Measurements from ENCODE around the gene LRRC1. TPM values are rescaled to one million over a fixed set of nuclear protein-coding genes. Genes with fewer than 3 reads are reported as not detected.

Gene LRRC1
- total and polyA plus RNA-seq, 10 of the 15 experiments (the other 5 are each of a cell fraction or from before 2014, with no cell fraction given) = 0.35 to 9.3 (median 0.63) TPM

DNA sequence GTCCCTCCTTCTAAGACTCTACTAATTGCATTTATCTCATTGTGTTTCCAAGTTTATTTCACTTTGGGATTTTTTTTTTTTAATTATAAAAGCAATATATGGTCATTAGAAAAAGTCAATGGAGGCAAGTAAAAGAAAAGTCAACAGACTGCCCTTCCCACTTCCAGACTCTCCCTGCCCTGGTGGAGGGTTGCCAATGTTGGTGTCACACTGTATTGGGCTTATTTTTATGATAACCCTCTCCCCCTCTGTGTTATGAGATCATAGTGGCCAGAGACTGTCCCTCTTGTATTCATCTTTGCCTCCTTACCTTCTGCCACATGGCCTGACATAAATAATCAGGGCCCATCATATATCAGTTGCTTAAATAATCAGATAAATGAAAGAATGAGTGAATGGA lies 63.4 kb downstream of the LRRC1 start:
- no peak for ATAC-seq
- no peak for FAIRE-seq
- no TSS peak for BruUV-seq (replicated peaks)
- Histone ChIP-seq H3K79me2 (ENCODE audit: control insufficient read depth, insufficient read depth, low read length) (no peaks in the 10 kb centered on the region), H3K9me3 (replicated peaks; ENCODE audit: control insufficient read depth, insufficient read depth, low read length) (no peaks in the 10 kb centered on the region), H3K9ac (ENCODE audit: control insufficient read depth, insufficient read depth, low read length) (no peak overlapping the region), H3K4me2 (ENCODE audit: control insufficient read depth, insufficient read depth) (no peak overlapping the region), H3K4me1 (ENCODE audit: control insufficient read depth, insufficient read depth, low read length) (no peaks in the 10 kb centered on the region), H3K27me3 (replicated peaks in 1 of 2; ENCODE audit: control insufficient read depth in 2 of 2, insufficient read depth in 2 of 2, low read length in 1 of 2) (peaks cover 0 to 2% of the 10 kb centered on the region in 2 experiments; a peak in 1 of 4 replicates), H3K27ac (ENCODE audit: control insufficient read depth, insufficient read depth) (no peak overlapping the region), H4K20me1 (ENCODE audit: control insufficient read depth, insufficient read depth) (no peaks in the 10 kb centered on the region), H3K4me3 (no peak overlapping the region), H2AFZ (ENCODE audit: control insufficient read depth, low read depth, low read length) (no peak overlapping the region), H3K36me3 (ENCODE audit: control insufficient read depth in 2 of 2, insufficient read depth in 2 of 2, low read length in 1 of 2) (no peaks in the 10 kb centered on the region)
- ChIA-PET SMC1A (ENCODE audit: uncharacterized antibody, unreplicated experiment) (interaction anchor here (0.6 kb wide), 1 partner anchor 1039 kb away, joined by 3 read pairs; no protein-coding TSS in a partner anchor), CTCF (no interaction called here), POLR2A (no interaction called here), RAD21 (ENCODE audit: unreplicated experiment) (no interaction called here)
- intact Hi-C loops (cut with micrococcal nuclease; ENCODE audit: unreplicated experiment) (no loop called here), in situ Hi-C loops (cut with MboI) (no loop called here)
- no peak for DNase-seq (ENCODE audit: low read depth, low spot score)
- TF ChIP-seq CBX5 (IDR thresholded peaks at IDR 0.05; ENCODE audit: low read depth) (no peak), RAD21 (IDR thresholded peaks at IDR 0.05; ENCODE audit: insufficient read depth, low read depth, low read length) (no peak), IRF4 (IDR thresholded peaks at IDR 0.05; ENCODE audit: low read depth, low read length) (no peak), TBL1XR1 (IDR thresholded peaks at IDR 0.05; ENCODE audit: low read depth, low read length) (no peak)

GRCh38 chr6:53858913-53859312 lies 64.1 kb downstream of the LRRC1 start:
- POLR2A ChIA-PET = no interaction called here
- WGBS (ENCODE audit: insufficient coverage, insufficient replicate concordance, low lambda C conversion rate, missing lambda C conversion rate) = 15% methylated on average over 3 of the region's 3 CpGs
- no peak overlapping the region for H3K4me3 ChIP-seq

More at GRCh38 chr6:53858913-53859312, 64.1 kb downstream of the LRRC1 start:
- DNase-seq (ENCODE audit: low read depth, low spot score) = no peak
- Histone ChIP-seq H3K36me3 (ENCODE audit: control insufficient read depth in 2 of 2, insufficient read depth in 2 of 2, low read length in 1 of 2) (no peaks in the 10 kb centered on the region), H4K20me1 (ENCODE audit: control insufficient read depth, insufficient read depth) (no peaks in the 10 kb centered on the region), H3K9me3 (replicated peaks; ENCODE audit: control insufficient read depth, insufficient read depth, low read length) (no peaks in the 10 kb centered on the region), H3K9ac (ENCODE audit: control insufficient read depth, insufficient read depth, low read length) (no peak overlapping the region), H2AFZ (ENCODE audit: control insufficient read depth, low read depth, low read length) (no peak overlapping the region), H3K27me3 (replicated peaks in 1 of 2; ENCODE audit: control insufficient read depth in 2 of 2, insufficient read depth in 2 of 2, low read length in 1 of 2) (peaks cover 0 to 2% of the 10 kb centered on the region in 2 experiments; a peak in 1 of 4 replicates), H3K4me2 (ENCODE audit: control insufficient read depth, insufficient read depth) (no peak overlapping the region), H3K4me1 (ENCODE audit: control insufficient read depth, insufficient read depth, low read length) (no peaks in the 10 kb centered on the region), H3K79me2 (ENCODE audit: control insufficient read depth, insufficient read depth, low read length) (no peaks in the 10 kb centered on the region), H3K27ac (ENCODE audit: control insufficient read depth, insufficient read depth) (no peak overlapping the region)
- in situ Hi-C loops (cut with MboI) (no loop called here), intact Hi-C loops (cut with micrococcal nuclease; ENCODE audit: unreplicated experiment) (no loop called here)
- no TSS peak for BruUV-seq (replicated peaks)
- ATAC-seq = no peak
- TF ChIP-seq ZNF384 (IDR thresholded peaks at IDR 0.05; ENCODE audit: borderline replicate concordance, low read depth, low read length) = no peak
- no peak for TF ChIP-seq E2F4 (IDR thresholded peaks at IDR 0.05; ENCODE audit: low read depth, low read length)
- no peak for TF ChIP-seq TCF7 (IDR thresholded peaks at IDR 0.05; ENCODE audit: borderline replicate concordance)
- no peak for TF ChIP-seq ZZZ3 (IDR thresholded peaks at IDR 0.05; ENCODE audit: control insufficient read depth, insufficient read length, low read depth)
- no peak for TF ChIP-seq SREBF1 (IDR thresholded peaks at IDR 0.05; ENCODE audit: low read length)
- TF ChIP-seq, protein P1, sequence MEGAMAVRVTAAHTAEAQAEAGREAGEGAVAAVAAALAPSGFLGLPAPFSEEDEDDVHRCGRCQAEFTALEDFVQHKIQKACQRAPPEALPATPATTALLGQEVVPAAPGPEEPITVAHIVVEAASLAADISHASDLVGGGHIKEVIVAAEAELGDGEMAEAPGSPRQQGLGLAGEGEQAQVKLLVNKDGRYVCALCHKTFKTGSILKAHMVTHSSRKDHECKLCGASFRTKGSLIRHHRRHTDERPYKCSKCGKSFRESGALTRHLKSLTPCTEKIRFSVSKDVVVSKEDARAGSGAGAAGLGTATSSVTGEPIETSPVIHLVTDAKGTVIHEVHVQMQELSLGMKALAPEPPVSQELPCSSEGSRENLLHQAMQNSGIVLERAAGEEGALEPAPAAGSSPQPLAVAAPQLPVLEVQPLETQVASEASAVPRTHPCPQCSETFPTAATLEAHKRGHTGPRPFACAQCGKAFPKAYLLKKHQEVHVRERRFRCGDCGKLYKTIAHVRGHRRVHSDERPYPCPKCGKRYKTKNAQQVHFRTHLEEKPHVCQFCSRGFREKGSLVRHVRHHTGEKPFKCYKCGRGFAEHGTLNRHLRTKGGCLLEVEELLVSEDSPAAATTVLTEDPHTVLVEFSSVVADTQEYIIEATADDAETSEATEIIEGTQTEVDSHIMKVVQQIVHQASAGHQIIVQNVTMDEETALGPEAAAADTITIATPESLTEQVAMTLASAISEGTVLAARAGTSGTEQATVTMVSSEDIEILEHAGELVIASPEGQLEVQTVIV (IDR thresholded peaks at IDR 0.05; ENCODE audit: borderline replicate concordance, partially characterized antibody) = no peak
- no peak for TF ChIP-seq EED (IDR thresholded peaks at IDR 0.05; ENCODE audit: low read depth)
- CTCF ChIA-PET = no interaction called here
- FAIRE-seq = no peak
- SMC1A ChIA-PET (ENCODE audit: uncharacterized antibody, unreplicated experiment) = no interaction called here
- RAD21 ChIA-PET (ENCODE audit: unreplicated experiment) = no interaction called here

Data from GM12878 (cell line).